Nephron (organoid): ENCODE measurements around the gene CACNB1.

Source experiments
- H3K27ac Mint-ChIP-seq, 3 experiments: 2 replicates each; pipeline ENCODE4 v1.8.0; 2020; ENCODE audit warnings: mixed read lengths in 3 of 3, mild to moderate bottlenecking in 2 of 3, moderate library complexity in 1 of 3
- H3K27me3 Mint-ChIP-seq: 2 replicates; pipeline ENCODE4 v1.8.0; 2021; ENCODE audit warnings: low read depth, mild to moderate bottlenecking, moderate library complexity, mixed read lengths
- H3K36me3 Mint-ChIP-seq: 2 replicates; pipeline ENCODE4 v1.8.0; 2020; ENCODE audit warnings: low read depth, mixed read lengths
- H3K4me1 Mint-ChIP-seq: 2 replicates; pipeline ENCODE4 v1.8.0; 2020; ENCODE audit warnings: mixed read lengths
- H3K4me3 Mint-ChIP-seq, 3 experiments: 2 replicates each; pipeline ENCODE4 v1.8.0; 2020; ENCODE audit warnings: mild to moderate bottlenecking in 3 of 3, mixed read lengths in 3 of 3, moderate library complexity in 2 of 3
- H3K9me3 Mint-ChIP-seq: 2 replicates; pipeline ENCODE4 v1.8.0; 2020; ENCODE audit warnings: mixed read lengths
- CTCF ChIP-seq, 3 experiments: fragments of 200-600 bp; sonication (generic); IDR thresholded peaks; one replicate each; pipeline ENCODE4 v1.5.0; 2021; ENCODE audit warnings: antibody characterized with exemption in 3 of 3; ENCODE audit not compliant: unreplicated experiment in 3 of 3

CACNB1 gene

DNA sequence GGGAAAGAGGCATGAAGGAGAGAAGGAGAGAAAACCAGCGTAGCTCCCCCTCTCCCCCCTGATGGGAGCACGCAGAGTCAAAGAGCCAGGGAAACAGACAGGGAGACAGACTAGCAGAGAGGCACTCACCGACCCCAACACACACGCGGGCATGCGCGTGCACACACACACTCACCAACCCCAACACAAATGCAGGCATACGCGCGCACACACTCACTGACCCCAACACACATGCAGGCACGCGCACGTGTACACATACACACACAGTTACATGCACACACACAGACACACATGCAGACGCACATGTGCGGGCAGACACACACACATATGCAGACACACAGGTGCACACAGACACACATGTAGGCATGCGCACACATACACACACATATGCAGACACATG lies 4.6 kb downstream of the CACNB1 start:
- TF ChIP-seq CTCF (IDR thresholded peaks at IDR 0.05; ENCODE audit: unreplicated experiment in 3 of 3) = no peak
- Mint-ChIP-seq H3K4me1 (peaks cover 37% of the 10 kb centered on the region), H3K36me3 (peaks cover 15% of the 10 kb centered on the region), H3K4me3 (peak overlapping the region in 2 of 3 experiments; percentile 77 to 81), H3K27ac (peak overlapping the region in 2 of 3 experiments; percentile 5 to 14), H3K27me3 (no peaks in the 10 kb centered on the region), H3K9me3 (no peaks in the 10 kb centered on the region)

DNA sequence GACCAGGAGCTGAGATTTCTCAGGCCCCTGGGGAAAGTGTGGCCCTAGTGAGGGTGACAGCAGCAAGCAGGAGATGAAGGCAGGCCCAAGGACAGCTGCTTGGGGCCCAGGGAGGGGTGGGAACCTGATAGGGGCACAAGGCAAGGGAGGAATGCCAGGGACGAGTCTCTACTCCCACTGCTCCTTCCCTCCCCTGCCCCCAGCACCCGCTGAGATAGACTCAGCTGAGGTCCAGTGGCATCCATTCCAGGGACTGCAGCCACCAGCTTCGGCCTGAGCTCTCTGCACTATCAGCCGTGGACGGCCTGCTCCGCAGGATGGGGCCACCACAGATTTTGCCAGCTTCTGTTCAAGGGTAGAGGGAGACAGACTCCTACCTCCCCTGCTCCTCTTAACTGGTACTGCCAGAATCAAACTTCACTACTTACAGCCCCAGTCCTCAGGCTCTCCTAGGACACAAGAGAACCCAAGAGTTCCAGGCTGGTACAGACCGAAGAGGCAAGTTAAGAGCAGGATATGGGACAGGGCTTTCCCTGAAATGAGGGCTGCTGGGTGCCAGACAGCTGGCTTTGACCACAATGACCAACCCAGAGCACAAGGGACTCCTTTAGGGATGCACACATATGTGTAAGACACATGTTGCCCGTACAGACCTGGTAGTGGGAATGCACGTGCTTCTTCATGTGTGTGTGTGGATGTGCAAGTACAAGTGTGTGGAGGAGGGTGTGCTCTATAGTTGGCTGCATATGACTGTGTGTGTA lies 5.5 kb downstream of the CACNB1 start:
- no peaks in the 10 kb centered on the region for H3K9me3 Mint-ChIP-seq
- H3K4me1 Mint-ChIP-seq = peaks cover 37% of the 10 kb centered on the region
- peak overlapping the region in 2 of 3 experiments; percentile 77 to 81 for H3K4me3 Mint-ChIP-seq
- peaks cover 15% of the 10 kb centered on the region for H3K36me3 Mint-ChIP-seq
- no peak for TF ChIP-seq CTCF (IDR thresholded peaks at IDR 0.05; ENCODE audit: unreplicated experiment in 3 of 3)
- H3K27me3 Mint-ChIP-seq = no peaks in the 10 kb centered on the region
- peak overlapping the region in 2 of 3 experiments; percentile 28 to 40 for H3K27ac Mint-ChIP-seq

DNA sequence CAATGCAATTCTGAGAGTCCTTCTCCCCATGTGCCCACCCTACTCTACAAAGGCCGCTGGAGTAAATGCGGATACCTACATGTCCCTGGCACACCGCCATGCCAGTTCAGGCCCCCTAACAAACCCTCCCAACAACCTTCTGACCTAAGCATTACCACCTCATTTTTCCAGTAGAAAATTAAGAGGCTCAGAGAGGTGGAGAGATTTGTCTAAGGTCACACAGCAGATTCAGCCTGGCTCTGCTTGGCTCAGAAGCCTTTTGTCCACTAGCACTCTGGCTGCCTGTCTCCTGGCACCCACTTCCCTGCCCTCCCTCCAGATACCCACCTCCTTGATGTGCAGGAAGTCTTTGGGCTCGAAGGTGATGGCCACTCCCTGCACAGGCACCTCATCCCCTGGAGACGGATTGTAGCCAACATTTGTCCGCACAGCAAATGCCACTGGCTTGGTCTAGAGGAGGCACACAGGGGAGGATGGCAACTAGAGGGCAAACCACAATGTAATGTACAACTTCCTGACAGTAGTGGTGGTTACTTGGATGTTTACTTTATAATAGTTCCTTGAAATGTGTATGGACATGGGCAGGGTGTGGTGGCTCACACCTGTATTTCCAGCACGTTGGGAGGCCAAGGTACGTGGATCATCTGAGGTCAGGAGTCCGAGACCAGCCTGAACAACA lies 10.2 kb downstream of the CACNB1 start:
- TF ChIP-seq CTCF (IDR thresholded peaks at IDR 0.05; ENCODE audit: unreplicated experiment in 3 of 3) = no peak
- Mint-ChIP-seq H3K4me3 (no peak overlapping the region), H3K4me1 (peaks cover 11% of the 10 kb centered on the region), H3K27me3 (no peaks in the 10 kb centered on the region), H3K27ac (no peak overlapping the region), H3K9me3 (no peaks in the 10 kb centered on the region), H3K36me3 (peaks cover 21% of the 10 kb centered on the region)

DNA sequence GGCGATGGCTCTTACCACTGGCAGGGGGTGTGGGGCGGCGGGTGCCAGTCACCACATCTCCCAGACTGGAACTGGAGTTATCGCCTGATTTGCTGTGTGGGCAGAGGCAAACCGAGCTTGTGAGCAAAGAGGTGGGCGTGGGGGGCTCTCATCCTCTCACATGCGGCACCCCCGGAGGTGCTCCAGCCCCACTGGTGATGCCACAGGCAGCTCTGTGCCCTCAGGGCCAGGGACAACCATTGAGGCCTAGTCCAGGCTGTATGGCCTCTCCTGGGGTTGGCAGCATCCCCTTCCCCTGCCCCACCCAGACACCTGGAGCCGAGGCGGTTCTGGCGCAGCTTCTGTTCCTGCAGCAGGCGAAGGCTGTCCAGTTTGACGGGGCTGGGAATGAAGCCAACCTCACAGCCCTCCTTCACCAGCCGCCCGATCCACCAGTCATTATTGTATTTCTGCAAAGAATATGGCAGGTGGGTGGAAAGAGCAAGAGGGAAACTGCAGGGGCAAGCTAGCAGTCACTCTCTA lies 10.9 kb downstream of the CACNB1 start:
- peaks cover 20% of the 10 kb centered on the region for H3K36me3 Mint-ChIP-seq
- TF ChIP-seq CTCF (IDR thresholded peaks at IDR 0.05; ENCODE audit: unreplicated experiment in 3 of 3) = no peak

GRCh38 chr17:39183720-39184119 lies 13.7 kb downstream of the CACNB1 start:
- no peak for TF ChIP-seq CTCF (IDR thresholded peaks at IDR 0.05; ENCODE audit: unreplicated experiment in 3 of 3)
- peaks cover 24% of the 10 kb centered on the region for H3K36me3 Mint-ChIP-seq

More for the DNA sequence above, 10.9 kb downstream of the CACNB1 start:
- Mint-ChIP-seq H3K4me3 (no peak overlapping the region), H3K27me3 (no peaks in the 10 kb centered on the region), H3K9me3 (no peaks in the 10 kb centered on the region), H3K27ac (no peak overlapping the region), H3K4me1 (peaks cover 3% of the 10 kb centered on the region)

More at GRCh38 chr17:39183720-39184119, 13.7 kb downstream of the CACNB1 start:
- no peak overlapping the region for H3K27ac Mint-ChIP-seq
- H3K9me3 Mint-ChIP-seq = no peaks in the 10 kb centered on the region
- no peak overlapping the region for H3K4me3 Mint-ChIP-seq
- no peaks in the 10 kb centered on the region for H3K4me1 Mint-ChIP-seq
- H3K27me3 Mint-ChIP-seq = no peaks in the 10 kb centered on the region
